Measurements from ENCODE around the gene CPA2. TPM values are rescaled to one million over a fixed set of nuclear protein-coding genes. Genes with fewer than 3 reads are reported as not detected.

CPA2 gene
- total RNA-seq, result under 1 TPM in 1 of 2 donors, not detected in 1; 0.41 TPM

GRCh38 chr7:130266258-130266960 is at the start of gene CPA2:
Gene CPA2, plus strand, starts transcription at chr7:130266863. Its CDS starts 19 bp downstream, at chr7:130266882.
- no peaks in the 10 kb centered on the region for H3K36me3 ChIP-seq
- no peaks in the 10 kb centered on the region for H3K9me3 ChIP-seq
- DNase-seq (ENCODE audit: low spot score) (no peak), ATAC-seq (ENCODE audit: insufficient number of reproducible peaks, low FRiP score, low read depth) (no peak)
- no peak within 1 kb of the TSS for H3K27ac ChIP-seq
- TF ChIP-seq CTCF (IDR thresholded peaks at IDR 0.05), result no peak
- no peak within 1 kb of the TSS for H3K4me3 ChIP-seq
- H3K27me3 ChIP-seq (replicated peaks; ENCODE audit: insufficient read depth), result no peaks in the 10 kb centered on the region
- H3K4me1 ChIP-seq (ENCODE audit: control insufficient read depth in 1 of 2, low read depth in 2 of 2), result peaks cover 0 to under 1% of the 10 kb centered on the region in 2 donors

GRCh38 chr7:130218806-130219620 is 47.6 kb upstream of the CPA2 start:
- Histone ChIP-seq H3K9me3 (no peaks in the 10 kb centered on the region), H3K4me1 (ENCODE audit: control insufficient read depth in 1 of 2, low read depth in 2 of 2) (no peaks in the 10 kb centered on the region), H3K36me3 (no peaks in the 10 kb centered on the region), H3K27me3 (replicated peaks; ENCODE audit: insufficient read depth) (no peaks in the 10 kb centered on the region), H3K4me3 (no peak overlapping the region), H3K27ac (no peak overlapping the region)
- ATAC-seq (ENCODE audit: insufficient number of reproducible peaks, low FRiP score, low read depth), result no peak
- DNase-seq (ENCODE audit: low spot score), result no peak
- TF ChIP-seq CTCF (IDR thresholded peaks at IDR 0.05), result no peak

GRCh38 chr7:130219871-130220270 is 46.8 kb upstream of the CPA2 start:
- TF ChIP-seq CTCF (IDR thresholded peaks at IDR 0.05), result no peak
- ATAC-seq (ENCODE audit: insufficient number of reproducible peaks, low FRiP score, low read depth) (no peak), DNase-seq (ENCODE audit: low spot score) (no peak)
- no peaks in the 10 kb centered on the region for H3K36me3 ChIP-seq
- H3K4me3 ChIP-seq, result no peak overlapping the region
- H3K27ac ChIP-seq, result no peak overlapping the region
- no peaks in the 10 kb centered on the region for H3K27me3 ChIP-seq (replicated peaks; ENCODE audit: insufficient read depth)
- no peaks in the 10 kb centered on the region for H3K9me3 ChIP-seq
- H3K4me1 ChIP-seq (ENCODE audit: control insufficient read depth in 1 of 2, low read depth in 2 of 2), result no peaks in the 10 kb centered on the region

- no peaks in the 10 kb centered on the region for H3K9me3 ChIP-seq
- ATAC-seq (ENCODE audit: insufficient number of reproducible peaks, low FRiP score, low read depth), result no peak
- DNase-seq (ENCODE audit: low spot score), result no peak
- H3K36me3 ChIP-seq, result no peaks in the 10 kb centered on the region
- H3K4me1 ChIP-seq (ENCODE audit: control insufficient read depth in 1 of 2, low read depth in 2 of 2), result no peaks in the 10 kb centered on the region
- no peak for TF ChIP-seq CTCF (IDR thresholded peaks at IDR 0.05)
- H3K27ac ChIP-seq, result no peak overlapping the region
- H3K4me3 ChIP-seq, result no peak overlapping the region
- H3K27me3 ChIP-seq (replicated peaks; ENCODE audit: insufficient read depth), result no peaks in the 10 kb centered on the region
Observed at GRCh38 chr7:130221746-130222145, 44.9 kb upstream of the CPA2 start.

GRCh38 chr7:130223646-130224045 is 43.0 kb upstream of the CPA2 start:
- TF ChIP-seq CTCF (IDR thresholded peaks at IDR 0.05), result no peak
- no peak for ATAC-seq (ENCODE audit: insufficient number of reproducible peaks, low FRiP score, low read depth)
- H3K4me1 ChIP-seq (ENCODE audit: control insufficient read depth in 1 of 2, low read depth in 2 of 2), result no peaks in the 10 kb centered on the region

More at GRCh38 chr7:130223646-130224045, 43.0 kb upstream of the CPA2 start:
- no peak overlapping the region for H3K27ac ChIP-seq
- H3K36me3 ChIP-seq, result no peaks in the 10 kb centered on the region
- H3K4me3 ChIP-seq, result no peak overlapping the region
- H3K27me3 ChIP-seq (replicated peaks; ENCODE audit: insufficient read depth), result no peaks in the 10 kb centered on the region
- no peaks in the 10 kb centered on the region for H3K9me3 ChIP-seq
- no peak for DNase-seq (ENCODE audit: low spot score)
